ENCODE results near the gene CD300LF. TPM values are rescaled to one million over a fixed set of nuclear protein-coding genes. Genes with fewer than 3 reads are reported as not detected.

The CD300LF gene
- polyA plus RNA-seq, 1 donor (not counting 4 experiments of a cell fraction or from before 2014, with no cell fraction given): not detected

GRCh38 chr17:74729368-74729767, 16.6 kb upstream of the CD300LF start:
- H3K9ac ChIP-seq (ENCODE audit: control insufficient read depth, extremely low read depth, insufficient read depth, low read length): no peak overlapping the region
- no peak overlapping the region for H3K27ac ChIP-seq (ENCODE audit: control insufficient read depth, insufficient read depth, low read length)
- no peaks in the 10 kb centered on the region for H3K9me1 ChIP-seq (ENCODE audit: control insufficient read depth, extremely low read depth, insufficient read depth, low read length)
- no peak overlapping the region for H3K4me2 ChIP-seq (ENCODE audit: control insufficient read depth, extremely low read depth, insufficient read depth, low read depth, low read length)
- no peaks in the 10 kb centered on the region for H4K20me1 ChIP-seq (ENCODE audit: control insufficient read depth, extremely low read depth, insufficient read depth, low read length)
- H3K36me3 ChIP-seq (ENCODE audit: control insufficient read depth in 2 of 2, extremely low read depth in 1 of 2, insufficient read depth in 2 of 2, low read length in 2 of 2): no peaks in the 10 kb centered on the region
- H2AFZ ChIP-seq (ENCODE audit: control insufficient read depth, low read length): no peak overlapping the region
- H3K27me3 ChIP-seq (ENCODE audit: control insufficient read depth, extremely low read depth, insufficient read depth, low read length): no peaks in the 10 kb centered on the region
- no peaks in the 10 kb centered on the region for H3K9me3 ChIP-seq (ENCODE audit: control insufficient read depth, low read depth, low read length)
- no peaks in the 10 kb centered on the region for H3K4me1 ChIP-seq (ENCODE audit: control insufficient read depth, extremely low read depth, insufficient read depth, low read length)
- dilution Hi-C loops (cut with MboI; ENCODE audit: extremely low pct_ligation_motif_present, low sequenced_read_pairs): no loop called here
- TF ChIP-seq CTCF (optimal IDR thresholded peaks at IDR 0.05 in 1 of 3, IDR thresholded peaks at IDR 0.05 in 1 of 3, conservative IDR thresholded peaks at IDR 0.05 in 1 of 3; ENCODE audit: extremely low read depth in 1 of 3, insufficient read depth in 2 of 3, low read length in 3 of 3) (no peak), EZH2 (IDR thresholded peaks at IDR 0.05; ENCODE audit: low read length) (no peak)
- H3K79me2 ChIP-seq (ENCODE audit: control insufficient read depth, insufficient read depth, low read length): no peaks in the 10 kb centered on the region
- no peak overlapping the region for H3K4me3 ChIP-seq (ENCODE audit: control insufficient read depth in 2 of 3, extremely low read depth in 1 of 3, insufficient read depth in 2 of 3, low read depth in 1 of 3, low read length in 3 of 3)
- DNase-seq (ENCODE audit: low read depth, low spot score) (no peak), FAIRE-seq (no peak)

GRCh38 chr17:74728702-74729075, 16.0 kb upstream of the CD300LF start:
- H3K36me3 ChIP-seq (ENCODE audit: control insufficient read depth in 2 of 2, extremely low read depth in 1 of 2, insufficient read depth in 2 of 2, low read length in 2 of 2): no peaks in the 10 kb centered on the region
- H3K9ac ChIP-seq (ENCODE audit: control insufficient read depth, extremely low read depth, insufficient read depth, low read length): no peak overlapping the region
- H3K27me3 ChIP-seq (ENCODE audit: control insufficient read depth, extremely low read depth, insufficient read depth, low read length): no peaks in the 10 kb centered on the region
- no peak overlapping the region for H3K27ac ChIP-seq (ENCODE audit: control insufficient read depth, insufficient read depth, low read length)
- DNase-seq (ENCODE audit: low read depth, low spot score) (no peak), FAIRE-seq (no peak)
- TF ChIP-seq CTCF (optimal IDR thresholded peaks at IDR 0.05 in 1 of 3, IDR thresholded peaks at IDR 0.05 in 1 of 3, conservative IDR thresholded peaks at IDR 0.05 in 1 of 3; ENCODE audit: extremely low read depth in 1 of 3, insufficient read depth in 2 of 3, low read length in 3 of 3): no peak
- no peak for TF ChIP-seq EZH2 (IDR thresholded peaks at IDR 0.05; ENCODE audit: low read length)
- H3K4me3 ChIP-seq (ENCODE audit: control insufficient read depth in 2 of 3, extremely low read depth in 1 of 3, insufficient read depth in 2 of 3, low read depth in 1 of 3, low read length in 3 of 3): no peak overlapping the region
- H4K20me1 ChIP-seq (ENCODE audit: control insufficient read depth, extremely low read depth, insufficient read depth, low read length): no peaks in the 10 kb centered on the region
- no peaks in the 10 kb centered on the region for H3K9me1 ChIP-seq (ENCODE audit: control insufficient read depth, extremely low read depth, insufficient read depth, low read length)
- dilution Hi-C loops (cut with MboI; ENCODE audit: extremely low pct_ligation_motif_present, low sequenced_read_pairs): no loop called here
- no peaks in the 10 kb centered on the region for H3K79me2 ChIP-seq (ENCODE audit: control insufficient read depth, insufficient read depth, low read length)
- no peak overlapping the region for H3K4me2 ChIP-seq (ENCODE audit: control insufficient read depth, extremely low read depth, insufficient read depth, low read depth, low read length)
- H2AFZ ChIP-seq (ENCODE audit: control insufficient read depth, low read length): no peak overlapping the region
- H3K9me3 ChIP-seq (ENCODE audit: control insufficient read depth, low read depth, low read length): no peaks in the 10 kb centered on the region
- no peaks in the 10 kb centered on the region for H3K4me1 ChIP-seq (ENCODE audit: control insufficient read depth, extremely low read depth, insufficient read depth, low read length)

Measured in keratinocyte (primary cell).